Karpas-422 (cell line): ENCODE results near the gene STX8. TPM values are rescaled to one million over a fixed set of nuclear protein-coding genes. Genes with fewer than 3 reads are reported as not detected.

Experiments
- DNase-seq: peaks from one replicate; pipeline ENCODE4 v3.0.0-alpha.2; 2015
- H2AFZ ChIP-seq: fragments of 200-600 bp; sonication (generic); 2 replicates; pipeline ENCODE4 v1.6.1; 2014; ENCODE audit warnings: antibody characterized with exemption, low read length, mixed read lengths
- H3K27ac ChIP-seq: fragments of 200-600 bp; sonication (generic); 2 replicates; pipeline ENCODE4 v1.5.1; 2014; ENCODE audit warnings: mild to moderate bottlenecking, low read length, moderate library complexity
- H3K27me3 ChIP-seq: fragments of 200-600 bp; sonication (generic); 2 replicates; pipeline ENCODE4 v1.6.1; 2014; ENCODE audit warnings: low read length, mixed read lengths
- H3K36me3 ChIP-seq: fragments of 200-600 bp; sonication (generic); 2 replicates; pipeline ENCODE4 v1.6.1; 2014; ENCODE audit warnings: low read length, mixed read lengths; ENCODE audit not compliant: insufficient read depth
- H3K4me1 ChIP-seq: fragments of 200-600 bp; sonication (generic); 2 replicates; pipeline ENCODE4 v1.6.1; 2014; ENCODE audit warnings: mild to moderate bottlenecking, low read length, mixed read lengths
- H3K4me2 ChIP-seq: fragments of 200-600 bp; sonication (generic); 2 replicates; pipeline ENCODE4 v1.6.1; 2014; ENCODE audit warnings: low read length, low read depth, mild to moderate bottlenecking; ENCODE audit not compliant: poor library complexity, severe bottlenecking
- H3K4me3 ChIP-seq: fragments of 200-600 bp; sonication (generic); 2 replicates; pipeline ENCODE4 v1.5.1; 2014; ENCODE audit warnings: mild to moderate bottlenecking, antibody characterized with exemption, low read length, mixed read lengths
- H3K79me2 ChIP-seq: fragments of 200-600 bp; sonication (generic); 2 replicates; pipeline ENCODE4 v1.6.1; 2014; ENCODE audit warnings: mild to moderate bottlenecking, low read length, mixed read lengths
- H3K9ac ChIP-seq: fragments of 200-600 bp; sonication (generic); 2 replicates; pipeline ENCODE4 v1.6.0; 2014; ENCODE audit warnings: low read length
- H3K9me2 ChIP-seq: fragments of 200-600 bp; sonication (generic), shearing (Covaris generic); replicated peaks from 2 replicates; pipeline ENCODE4 v1.6.0; 2014; ENCODE audit warnings: mild to moderate bottlenecking, low read length, moderate library complexity; ENCODE audit not compliant: insufficient read depth
- H3K9me3 ChIP-seq: fragments of 300-700, 200-600 bp; sonication (generic); 2 replicates; pipeline ENCODE4 v1.6.1; 2014; ENCODE audit warnings: low read length, mixed read lengths
- H4K20me1 ChIP-seq: fragments of 200-600 bp; sonication (generic); 2 replicates; pipeline ENCODE4 v1.6.1; 2014; ENCODE audit warnings: mild to moderate bottlenecking, antibody characterized with exemption, low read length, low read depth; ENCODE audit not compliant: insufficient read depth
- total RNA-seq: library from RNA; depleted of rRNA; stranded (reverse); fragments of >200 nt; shearing (Covaris generic); gene quantifications from 2 replicates; pipeline ENCODE4 v1.2.3, GENCODE V29; 2014; ENCODE audit warnings: low replicate concordance

STX8 gene
- total RNA-seq, 1 experiment from 2014 or later = 40.0 TPM

- no peak overlapping the region for H3K4me3 ChIP-seq
- DNase-seq = no peak
- H3K79me2 ChIP-seq = no peaks in the 10 kb centered on the region
- H3K9me3 ChIP-seq = no peaks in the 10 kb centered on the region
- no peak overlapping the region for H3K27ac ChIP-seq
- H3K36me3 ChIP-seq = no peaks in the 10 kb centered on the region
- H3K9me2 ChIP-seq = no peaks in the 10 kb centered on the region
- H3K4me2 ChIP-seq = no peak overlapping the region
- H3K9ac ChIP-seq = no peak overlapping the region
- H3K4me1 ChIP-seq = no peaks in the 10 kb centered on the region
- H4K20me1 ChIP-seq = no peaks in the 10 kb centered on the region
- H3K27me3 ChIP-seq = no peaks in the 10 kb centered on the region
- no peak overlapping the region for H2AFZ ChIP-seq
Observed at GRCh38 chr17:9517396-9517795, 58.2 kb downstream of the STX8 start.

GRCh38 chr17:9513266-9513665 lies 62.4 kb downstream of the STX8 start:
- H3K9me3 ChIP-seq = 0 out of 2 replicates have a peak, but pooled peaks cover 4% of the 10 kb centered on the region
- no peak overlapping the region for H2AFZ ChIP-seq
- DNase-seq = no peak
- no peaks in the 10 kb centered on the region for H4K20me1 ChIP-seq
- no peaks in the 10 kb centered on the region for H3K4me1 ChIP-seq
- H3K27ac ChIP-seq = no peak overlapping the region
- no peaks in the 10 kb centered on the region for H3K36me3 ChIP-seq
- H3K4me2 ChIP-seq = no peak overlapping the region
- no peak overlapping the region for H3K9ac ChIP-seq
- no peak overlapping the region for H3K4me3 ChIP-seq
- H3K27me3 ChIP-seq = no peaks in the 10 kb centered on the region
- no peaks in the 10 kb centered on the region for H3K9me2 ChIP-seq
- no peaks in the 10 kb centered on the region for H3K79me2 ChIP-seq

DNA sequence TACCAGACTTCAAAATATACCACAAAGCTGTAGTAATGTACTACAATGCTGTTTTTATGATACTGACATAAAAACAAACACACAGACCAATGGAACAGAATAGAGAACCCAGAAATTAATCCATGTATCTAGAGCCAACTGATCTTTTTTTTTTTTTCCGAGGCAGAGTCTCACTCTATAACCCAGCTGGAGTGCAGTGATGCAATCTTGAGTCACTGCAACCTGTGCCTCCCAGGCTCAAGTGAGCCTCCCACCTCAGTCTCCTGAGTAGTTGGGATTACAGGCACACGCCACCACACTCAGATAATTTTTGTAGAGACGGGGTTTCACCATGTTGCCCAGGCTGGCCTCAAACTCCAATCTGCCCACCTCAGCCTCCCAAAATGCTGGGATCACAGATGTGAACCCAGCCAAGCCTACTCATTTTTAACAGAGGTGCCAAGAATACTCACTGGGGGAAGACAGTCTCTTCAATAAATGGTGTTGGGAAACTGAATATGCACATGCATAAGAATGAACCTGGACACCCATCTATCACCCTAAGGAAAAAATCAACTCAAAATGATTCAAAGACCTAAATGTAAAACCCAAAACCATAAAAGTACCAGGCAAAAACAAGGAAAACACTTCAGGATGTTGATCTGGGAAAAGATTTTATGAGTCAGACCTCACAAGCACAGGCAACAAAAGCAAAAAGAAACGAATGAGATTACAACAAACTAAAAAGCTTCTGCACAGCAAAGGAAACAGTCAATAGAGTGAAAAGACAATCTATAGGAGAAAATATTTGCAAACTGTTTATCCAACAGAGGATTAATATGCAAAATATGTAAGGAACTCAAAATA lies 63.1 kb downstream of the STX8 start:
- Histone ChIP-seq H4K20me1 (no peaks in the 10 kb centered on the region), H3K79me2 (no peaks in the 10 kb centered on the region), H3K4me2 (no peak overlapping the region), H3K27ac (no peak overlapping the region), H3K4me1 (no peaks in the 10 kb centered on the region), H3K9me3 (0 out of 2 replicates have a peak, but pooled peaks cover 4% of the 10 kb centered on the region), H3K9ac (no peak overlapping the region), H3K36me3 (no peaks in the 10 kb centered on the region), H2AFZ (no peak overlapping the region), H3K4me3 (no peak overlapping the region), H3K27me3 (no peaks in the 10 kb centered on the region), H3K9me2 (no peaks in the 10 kb centered on the region)
- no peak for DNase-seq

- Histone ChIP-seq H3K36me3 (no peaks in the 10 kb centered on the region), H3K9me3 (0 out of 2 replicates have a peak, but pooled peaks cover 4% of the 10 kb centered on the region), H3K9me2 (no peaks in the 10 kb centered on the region), H3K79me2 (no peaks in the 10 kb centered on the region), H2AFZ (no peak overlapping the region), H3K27ac (no peak overlapping the region), H3K4me2 (no peak overlapping the region), H3K4me1 (no peaks in the 10 kb centered on the region), H3K4me3 (no peak overlapping the region), H4K20me1 (no peaks in the 10 kb centered on the region), H3K27me3 (no peaks in the 10 kb centered on the region), H3K9ac (no peak overlapping the region)
- no peak for DNase-seq
Observed at GRCh38 chr17:9509236-9509816, 66.3 kb downstream of the STX8 start.

- Histone ChIP-seq H3K4me1 (no peaks in the 10 kb centered on the region), H3K4me2 (no peak overlapping the region), H3K9me3 (no peaks in the 10 kb centered on the region), H2AFZ (no peak overlapping the region), H3K9me2 (no peaks in the 10 kb centered on the region), H3K36me3 (no peaks in the 10 kb centered on the region), H3K4me3 (no peak overlapping the region), H3K27ac (no peak overlapping the region), H4K20me1 (no peaks in the 10 kb centered on the region), H3K9ac (no peak overlapping the region), H3K79me2 (no peaks in the 10 kb centered on the region), H3K27me3 (no peaks in the 10 kb centered on the region)
- no peak for DNase-seq
Observed at GRCh38 chr17:9499041-9499440, 76.6 kb downstream of the STX8 start.

DNA sequence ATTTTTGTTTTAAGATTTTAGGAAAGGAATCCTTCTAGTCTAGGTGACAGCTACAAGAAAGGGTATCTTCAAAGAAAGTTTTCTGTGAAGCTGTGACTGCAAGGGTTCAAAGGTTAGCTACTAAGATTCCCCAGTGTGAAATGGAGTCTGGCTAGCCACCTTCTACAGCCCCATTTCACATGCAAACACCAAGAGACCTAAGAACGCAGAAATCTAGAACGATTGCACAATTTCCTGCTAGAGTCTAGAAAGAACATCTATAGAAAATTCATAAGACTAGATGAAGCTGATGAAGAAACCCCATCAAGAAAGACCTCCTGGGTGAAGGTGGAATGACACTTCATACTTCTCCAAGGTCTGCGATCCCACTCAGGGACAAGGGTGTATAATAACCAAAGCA lies 77.1 kb downstream of the STX8 start:
- H2AFZ ChIP-seq = no peak overlapping the region
- no peak overlapping the region for H3K4me3 ChIP-seq
- H3K9ac ChIP-seq = no peak overlapping the region
- no peaks in the 10 kb centered on the region for H3K4me1 ChIP-seq
- DNase-seq = no peak
- no peaks in the 10 kb centered on the region for H3K9me3 ChIP-seq
- no peaks in the 10 kb centered on the region for H3K27me3 ChIP-seq
- no peak overlapping the region for H3K4me2 ChIP-seq
- H4K20me1 ChIP-seq = no peaks in the 10 kb centered on the region
- no peaks in the 10 kb centered on the region for H3K9me2 ChIP-seq
- no peaks in the 10 kb centered on the region for H3K79me2 ChIP-seq
- H3K27ac ChIP-seq = no peak overlapping the region
- H3K36me3 ChIP-seq = no peaks in the 10 kb centered on the region

DNA sequence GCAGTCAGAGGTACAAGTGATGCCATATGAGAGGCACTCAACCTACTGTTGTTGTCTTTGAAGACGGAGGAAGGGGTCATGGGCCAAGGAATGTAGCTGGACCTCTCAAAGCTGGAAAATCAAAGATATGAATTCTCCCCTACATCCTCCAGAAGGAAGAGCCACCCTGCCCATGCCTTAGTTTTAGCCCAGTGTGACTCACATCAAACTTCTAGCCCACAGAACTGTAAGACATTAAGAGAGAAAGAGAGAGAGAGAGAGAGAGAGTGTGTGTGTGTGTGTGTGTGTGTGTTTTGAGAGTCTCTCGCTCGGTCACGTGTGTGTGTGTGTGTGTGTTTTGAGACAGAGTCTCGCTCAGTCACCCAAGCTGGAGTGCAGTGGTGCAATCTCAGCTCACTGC lies 87.1 kb downstream of the STX8 start:
- Histone ChIP-seq H3K27me3 (no peaks in the 10 kb centered on the region), H3K27ac (no peak overlapping the region), H2AFZ (no peak overlapping the region), H3K9me3 (peaks cover 4% of the 10 kb centered on the region; the same call in 1 of the 2 replicates), H3K4me2 (no peak overlapping the region), H3K9me2 (no peaks in the 10 kb centered on the region), H3K4me1 (no peaks in the 10 kb centered on the region), H3K4me3 (no peak overlapping the region), H3K79me2 (no peaks in the 10 kb centered on the region), H4K20me1 (no peaks in the 10 kb centered on the region), H3K9ac (no peak overlapping the region), H3K36me3 (no peaks in the 10 kb centered on the region)
- no peak for DNase-seq

- H3K9ac ChIP-seq = no peak overlapping the region
- H3K27ac ChIP-seq = no peak overlapping the region
- no peak for DNase-seq
- H3K27me3 ChIP-seq = no peaks in the 10 kb centered on the region
- H3K4me1 ChIP-seq = no peaks in the 10 kb centered on the region
- H4K20me1 ChIP-seq = no peaks in the 10 kb centered on the region
- no peak overlapping the region for H3K4me2 ChIP-seq
- H3K4me3 ChIP-seq = no peak overlapping the region
- no peaks in the 10 kb centered on the region for H3K36me3 ChIP-seq
- H3K9me2 ChIP-seq = no peaks in the 10 kb centered on the region
- H3K9me3 ChIP-seq = 0 out of 2 replicates have a peak, but pooled peaks cover 1% of the 10 kb centered on the region
- H2AFZ ChIP-seq = no peak overlapping the region
- no peaks in the 10 kb centered on the region for H3K79me2 ChIP-seq
Observed at GRCh38 chr17:9487406-9487805, 88.2 kb downstream of the STX8 start.
